MM.1S (cell line): ENCODE measurements around the gene TRIM72.

ENCODE experiments used
- CTCF ChIP-seq: fragments of 300-600 bp; sonication (generic); IDR thresholded peaks from 2 replicates; pipeline ENCODE4 v1.5.1; 2016; ENCODE audit warnings: antibody characterized with exemption, low read length, mixed read lengths
- EZH2phosphoT487 ChIP-seq: fragments of 300-600 bp; sonication (generic); IDR thresholded peaks from 2 replicates; pipeline ENCODE4 v1.6.1; 2018; ENCODE audit warnings: antibody characterized with exemption, low read length

- no peak for TF ChIP-seq CTCF
- no peak for TF ChIP-seq EZH2phosphoT487
Measured at GRCh38 chr16:31276600-31276999, 62.7 kb downstream of the TRIM72 start.
